HepG2 (cell line): ENCODE measurements around the gene RPL41. TPM values are rescaled to one million over a fixed set of nuclear protein-coding genes. Genes with fewer than 3 reads are reported as not detected.

Source experiments
- CREB1 ChIP-seq, 2 experiments: fragments of 450-650 bp in 1 of 2; IDR thresholded peaks; 2 replicates each; pipeline ENCODE4 v1.6.1; 2016 to 2017; ENCODE audit warnings: control low read depth in 1 of 2, mild to moderate bottlenecking in 1 of 2, missing compliant biosample characterization in 1 of 2, missing genetic modification characterization in 1 of 2
- HMG20A ChIP-seq: IDR thresholded peaks from 2 replicates; pipeline ENCODE4 v1.6.1; 2016; ENCODE audit warnings: borderline replicate concordance
- HOXD1 ChIP-seq: sonication (generic); formaldehyde crosslinking; IDR thresholded peaks from 2 replicates; pipeline ENCODE4 v1.5.0; 2020; ENCODE audit warnings: missing genetic modification reagents
- IRF2 ChIP-seq: IDR thresholded peaks from 2 replicates; pipeline ENCODE4 v1.6.1; 2018; ENCODE audit warnings: missing genetic modification reagents, missing compliant biosample characterization
- JDP2 ChIP-seq: sonication (generic); formaldehyde crosslinking; IDR thresholded peaks from 2 replicates; pipeline ENCODE4 v1.8.1; 2022; ENCODE audit warnings: missing genetic modification reagents, borderline replicate concordance
- KDM4B ChIP-seq: sonication (generic); formaldehyde crosslinking; IDR thresholded peaks from 2 replicates; pipeline ENCODE4 v1.4.0; 2020; ENCODE audit warnings: missing genetic modification reagents
- RBAK ChIP-seq: sonication (generic); formaldehyde crosslinking; IDR thresholded peaks from 2 replicates; pipeline ENCODE4 v1.5.1; 2020; ENCODE audit warnings: mild to moderate bottlenecking, missing genetic modification reagents
- SALL1 ChIP-seq: sonication (generic); formaldehyde crosslinking; IDR thresholded peaks from 2 replicates; pipeline ENCODE4 v1.8.0; 2022; ENCODE audit warnings: mild to moderate bottlenecking, missing genetic modification reagents
- ZEB1 ChIP-seq: IDR thresholded peaks from 2 replicates; pipeline ENCODE4 v1.6.1; 2012; ENCODE audit warnings: mild to moderate bottlenecking, low read depth, inconsistent platforms; ENCODE audit not compliant: insufficient replicate concordance
- ZNF10 ChIP-seq: sonication (generic); formaldehyde crosslinking; IDR thresholded peaks from 2 replicates; pipeline ENCODE4 v1.4.0; 2020; ENCODE audit warnings: mild to moderate bottlenecking, low read depth, missing genetic modification reagents, borderline replicate concordance
- ZNF674 ChIP-seq: sonication (generic); formaldehyde crosslinking; IDR thresholded peaks from 2 replicates; pipeline ENCODE4 v1.5.0; 2020; ENCODE audit warnings: low read depth, mild to moderate bottlenecking, missing genetic modification reagents
- ZZZ3 ChIP-seq: sonication (generic); formaldehyde crosslinking; IDR thresholded peaks from 2 replicates; pipeline ENCODE4 v1.4.0; 2020; ENCODE audit warnings: missing genetic modification reagents, mild to moderate bottlenecking, borderline replicate concordance
- polyA plus RNA-seq, 8 experiments: library from polyadenylated mRNA; depleted of rRNA in 3 of 8; stranded (reverse) in 7 of 8; unstranded in 1 of 8; fragments of >200 nt; fragmentation: Illumina TruSeq in 4 of 8; extraction: Trizol in 4 of 8; gene quantifications; 2 replicates each; pipeline versions ENCODE4 v1.2.1 to v1.2.3, GENCODE V29; 2011 to 2016; ENCODE audit warnings: low read depth in 4 of 8, missing spikeins in 1 of 8, mixed read lengths in 1 of 8; ENCODE audit not compliant: insufficient read depth in 1 of 8
- total RNA-seq, 5 experiments: library from RNA; depleted of rRNA; stranded (reverse); fragments of >200 nt; fragmentation: Illumina TruSeq; extraction: Trizol; gene quantifications; 2 replicates each; pipeline ENCODE4 v1.2.3, GENCODE V29; 2016; ENCODE audit warnings: low read depth in 1 of 5
- TF ChIP-seq, protein P1 (sequence below): sonication (generic); formaldehyde crosslinking; IDR thresholded peaks from 2 replicates; pipeline ENCODE4 v1.8.1; 2022; ENCODE audit warnings: low read depth, mild to moderate bottlenecking, missing genetic modification reagents
- TF ChIP-seq, protein P2 (sequence below): sonication (generic); formaldehyde crosslinking; IDR thresholded peaks from 2 replicates; pipeline ENCODE4 v1.4.0; 2020; ENCODE audit warnings: mild to moderate bottlenecking, missing genetic modification reagents
- TF ChIP-seq, protein P3 (sequence below): sonication (generic); formaldehyde crosslinking; IDR thresholded peaks from 2 replicates; pipeline ENCODE4 v1.5.0; 2020; ENCODE audit warnings: mild to moderate bottlenecking, missing genetic modification reagents
- TF ChIP-seq, protein P4 (sequence below): sonication (generic); formaldehyde crosslinking; IDR thresholded peaks from 2 replicates; pipeline ENCODE4 v1.4.0; 2020; ENCODE audit warnings: missing genetic modification reagents
- TF ChIP-seq, protein P5 (sequence below): IDR thresholded peaks from 2 replicates; pipeline ENCODE4 v1.6.1; 2018; ENCODE audit warnings: missing genetic modification reagents, mild to moderate bottlenecking, missing compliant biosample characterization
- TF ChIP-seq, protein P6 (sequence below): sonication (generic); formaldehyde crosslinking; IDR thresholded peaks from 2 replicates; pipeline ENCODE4 v1.4.0; 2020; ENCODE audit warnings: missing genetic modification reagents

RPL41 gene
- total and polyA plus RNA-seq, 2 of the 13 experiments (the other 11 are each of a cell fraction or from before 2014, with no cell fraction given), result 4,012 to 7,670 TPM

DNA sequence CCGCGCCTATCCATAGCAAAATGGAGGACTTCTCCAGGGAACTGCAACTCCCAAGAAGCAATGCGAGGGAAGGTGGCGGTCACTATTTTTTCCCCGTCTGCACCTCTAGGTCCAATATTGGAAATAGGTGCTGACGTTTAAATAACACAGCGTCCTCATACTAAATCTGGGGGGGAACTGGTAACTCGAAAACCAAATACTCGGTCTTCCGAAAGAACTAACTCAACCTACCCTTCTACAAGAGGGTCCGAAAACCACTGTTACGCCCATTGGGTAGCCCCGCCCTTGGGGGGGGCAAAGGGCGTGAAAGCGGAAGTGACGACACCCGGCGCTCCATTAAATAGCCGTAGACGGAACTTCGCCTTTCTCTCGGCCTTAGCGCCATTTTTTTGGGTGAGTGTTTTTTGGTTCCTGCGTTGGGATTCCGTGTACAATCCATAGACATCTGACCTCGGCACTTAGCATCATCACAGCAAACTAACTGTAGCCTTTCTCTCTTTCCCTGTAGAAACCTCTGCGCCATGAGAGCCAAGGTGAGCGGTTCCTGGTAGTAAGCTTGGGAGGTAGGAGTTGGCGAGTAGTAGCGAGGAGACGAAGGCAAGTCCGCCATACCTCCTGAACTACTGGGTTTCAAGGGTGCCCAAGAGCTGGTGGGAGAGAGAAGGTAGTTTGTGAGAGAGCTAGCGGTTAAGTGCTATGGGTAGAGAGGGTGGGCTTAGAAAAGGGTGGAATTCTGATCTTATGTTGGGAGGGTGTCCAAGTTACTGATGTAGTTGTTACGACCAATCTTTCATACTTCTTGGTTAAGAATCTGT, at the start of gene RPL41 (continued):
- TF ChIP-seq, protein P1, sequence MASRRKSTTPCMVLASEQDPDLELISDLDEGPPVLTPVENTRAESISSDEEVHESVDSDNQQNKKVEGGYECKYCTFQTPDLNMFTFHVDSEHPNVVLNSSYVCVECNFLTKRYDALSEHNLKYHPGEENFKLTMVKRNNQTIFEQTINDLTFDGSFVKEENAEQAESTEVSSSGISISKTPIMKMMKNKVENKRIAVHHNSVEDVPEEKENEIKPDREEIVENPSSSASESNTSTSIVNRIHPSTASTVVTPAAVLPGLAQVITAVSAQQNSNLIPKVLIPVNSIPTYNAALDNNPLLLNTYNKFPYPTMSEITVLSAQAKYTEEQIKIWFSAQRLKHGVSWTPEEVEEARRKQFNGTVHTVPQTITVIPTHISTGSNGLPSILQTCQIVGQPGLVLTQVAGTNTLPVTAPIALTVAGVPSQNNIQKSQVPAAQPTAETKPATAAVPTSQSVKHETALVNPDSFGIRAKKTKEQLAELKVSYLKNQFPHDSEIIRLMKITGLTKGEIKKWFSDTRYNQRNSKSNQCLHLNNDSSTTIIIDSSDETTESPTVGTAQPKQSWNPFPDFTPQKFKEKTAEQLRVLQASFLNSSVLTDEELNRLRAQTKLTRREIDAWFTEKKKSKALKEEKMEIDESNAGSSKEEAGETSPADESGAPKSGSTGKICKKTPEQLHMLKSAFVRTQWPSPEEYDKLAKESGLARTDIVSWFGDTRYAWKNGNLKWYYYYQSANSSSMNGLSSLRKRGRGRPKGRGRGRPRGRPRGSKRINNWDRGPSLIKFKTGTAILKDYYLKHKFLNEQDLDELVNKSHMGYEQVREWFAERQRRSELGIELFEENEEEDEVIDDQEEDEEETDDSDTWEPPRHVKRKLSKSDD (CRISPR knock-in tag), result 0 out of 2 replicates have a peak, but pooled peaks have one; percentile 67
- TF ChIP-seq, protein P2, sequence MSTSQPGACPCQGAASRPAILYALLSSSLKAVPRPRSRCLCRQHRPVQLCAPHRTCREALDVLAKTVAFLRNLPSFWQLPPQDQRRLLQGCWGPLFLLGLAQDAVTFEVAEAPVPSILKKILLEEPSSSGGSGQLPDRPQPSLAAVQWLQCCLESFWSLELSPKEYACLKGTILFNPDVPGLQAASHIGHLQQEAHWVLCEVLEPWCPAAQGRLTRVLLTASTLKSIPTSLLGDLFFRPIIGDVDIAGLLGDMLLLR, result 0 out of 2 replicates have a peak, but pooled peaks have one; percentile 51
- no peak for TF ChIP-seq HMG20A
- peak; percentile 73 for TF ChIP-seq ZEB1
- TF ChIP-seq RBAK (CRISPR knock-in tag), result no peak
- TF ChIP-seq, protein P3, sequence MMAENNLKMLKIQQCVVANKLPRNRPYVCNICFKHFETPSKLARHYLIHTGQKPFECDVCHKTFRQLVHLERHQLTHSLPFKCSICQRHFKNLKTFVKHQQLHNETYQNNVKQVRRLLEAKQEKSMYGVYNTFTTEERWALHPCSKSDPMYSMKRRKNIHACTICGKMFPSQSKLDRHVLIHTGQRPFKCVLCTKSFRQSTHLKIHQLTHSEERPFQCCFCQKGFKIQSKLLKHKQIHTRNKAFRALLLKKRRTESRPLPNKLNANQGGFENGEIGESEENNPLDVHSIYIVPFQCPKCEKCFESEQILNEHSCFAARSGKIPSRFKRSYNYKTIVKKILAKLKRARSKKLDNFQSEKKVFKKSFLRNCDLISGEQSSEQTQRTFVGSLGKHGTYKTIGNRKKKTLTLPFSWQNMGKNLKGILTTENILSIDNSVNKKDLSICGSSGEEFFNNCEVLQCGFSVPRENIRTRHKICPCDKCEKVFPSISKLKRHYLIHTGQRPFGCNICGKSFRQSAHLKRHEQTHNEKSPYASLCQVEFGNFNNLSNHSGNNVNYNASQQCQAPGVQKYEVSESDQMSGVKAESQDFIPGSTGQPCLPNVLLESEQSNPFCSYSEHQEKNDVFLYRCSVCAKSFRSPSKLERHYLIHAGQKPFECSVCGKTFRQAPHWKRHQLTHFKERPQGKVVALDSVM (CRISPR knock-in tag), result 0 out of 2 replicates have a peak, but pooled peaks have one; percentile 3
- no peak for TF ChIP-seq ZNF674 (CRISPR knock-in tag)
- TF ChIP-seq ZZZ3 (CRISPR knock-in tag), result peak; percentile 95; the same call in 1 of the 2 replicates
- TF ChIP-seq CREB1 (IDR thresholded peaks at IDR 0.05), result peak; percentile 93
- peak; percentile 99 for TF ChIP-seq CREB1 (CRISPR knock-in tag; IDR thresholded peaks at IDR 0.05)
- TF ChIP-seq, protein P4, sequence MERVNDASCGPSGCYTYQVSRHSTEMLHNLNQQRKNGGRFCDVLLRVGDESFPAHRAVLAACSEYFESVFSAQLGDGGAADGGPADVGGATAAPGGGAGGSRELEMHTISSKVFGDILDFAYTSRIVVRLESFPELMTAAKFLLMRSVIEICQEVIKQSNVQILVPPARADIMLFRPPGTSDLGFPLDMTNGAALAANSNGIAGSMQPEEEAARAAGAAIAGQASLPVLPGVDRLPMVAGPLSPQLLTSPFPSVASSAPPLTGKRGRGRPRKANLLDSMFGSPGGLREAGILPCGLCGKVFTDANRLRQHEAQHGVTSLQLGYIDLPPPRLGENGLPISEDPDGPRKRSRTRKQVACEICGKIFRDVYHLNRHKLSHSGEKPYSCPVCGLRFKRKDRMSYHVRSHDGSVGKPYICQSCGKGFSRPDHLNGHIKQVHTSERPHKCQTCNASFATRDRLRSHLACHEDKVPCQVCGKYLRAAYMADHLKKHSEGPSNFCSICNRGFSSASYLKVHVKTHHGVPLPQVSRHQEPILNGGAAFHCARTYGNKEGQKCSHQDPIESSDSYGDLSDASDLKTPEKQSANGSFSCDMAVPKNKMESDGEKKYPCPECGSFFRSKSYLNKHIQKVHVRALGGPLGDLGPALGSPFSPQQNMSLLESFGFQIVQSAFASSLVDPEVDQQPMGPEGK, result peak; percentile 88
- peak; percentile 80 for TF ChIP-seq SALL1 (CRISPR knock-in tag)
- no peak for TF ChIP-seq HOXD1 (CRISPR knock-in tag)
- TF ChIP-seq KDM4B (CRISPR knock-in tag), result 0 out of 2 replicates have a peak, but pooled peaks have one; percentile 54
- TF ChIP-seq ZNF10 (CRISPR knock-in tag), result no peak
- TF ChIP-seq, protein P5, sequence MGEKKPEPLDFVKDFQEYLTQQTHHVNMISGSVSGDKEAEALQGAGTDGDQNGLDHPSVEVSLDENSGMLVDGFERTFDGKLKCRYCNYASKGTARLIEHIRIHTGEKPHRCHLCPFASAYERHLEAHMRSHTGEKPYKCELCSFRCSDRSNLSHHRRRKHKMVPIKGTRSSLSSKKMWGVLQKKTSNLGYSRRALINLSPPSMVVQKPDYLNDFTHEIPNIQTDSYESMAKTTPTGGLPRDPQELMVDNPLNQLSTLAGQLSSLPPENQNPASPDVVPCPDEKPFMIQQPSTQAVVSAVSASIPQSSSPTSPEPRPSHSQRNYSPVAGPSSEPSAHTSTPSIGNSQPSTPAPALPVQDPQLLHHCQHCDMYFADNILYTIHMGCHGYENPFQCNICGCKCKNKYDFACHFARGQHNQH (CRISPR knock-in tag), result peak; percentile 72; the same call in 1 of the 2 replicates
- no peak for TF ChIP-seq JDP2
- TF ChIP-seq, protein P6, sequence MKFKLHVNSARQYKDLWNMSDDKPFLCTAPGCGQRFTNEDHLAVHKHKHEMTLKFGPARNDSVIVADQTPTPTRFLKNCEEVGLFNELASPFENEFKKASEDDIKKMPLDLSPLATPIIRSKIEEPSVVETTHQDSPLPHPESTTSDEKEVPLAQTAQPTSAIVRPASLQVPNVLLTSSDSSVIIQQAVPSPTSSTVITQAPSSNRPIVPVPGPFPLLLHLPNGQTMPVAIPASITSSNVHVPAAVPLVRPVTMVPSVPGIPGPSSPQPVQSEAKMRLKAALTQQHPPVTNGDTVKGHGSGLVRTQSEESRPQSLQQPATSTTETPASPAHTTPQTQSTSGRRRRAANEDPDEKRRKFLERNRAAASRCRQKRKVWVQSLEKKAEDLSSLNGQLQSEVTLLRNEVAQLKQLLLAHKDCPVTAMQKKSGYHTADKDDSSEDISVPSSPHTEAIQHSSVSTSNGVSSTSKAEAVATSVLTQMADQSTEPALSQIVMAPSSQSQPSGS, result peak; percentile 48; the same call in 1 of the 2 replicates
- TF ChIP-seq IRF2 (CRISPR knock-in tag), result peak; percentile 86
